K562 (cell line): ENCODE data around the gene CBX8.

Experiments used
- ATF1 ChIP-seq, 2 experiments: fragments of 450-650 bp in 1 of 2; IDR thresholded peaks; 2 replicates each; pipeline ENCODE4 v1.6.1; 2016; ENCODE audit warnings: missing compliant biosample characterization in 1 of 2, missing genetic modification characterization in 1 of 2
- CTCF ChIP-seq, 3 experiments: IDR thresholded peaks in 2 of 3; conservative IDR thresholded peaks in 1 of 3; 2 replicates each; pipeline ENCODE4 v1.5.1; 2011 to 2012; ENCODE audit warnings: low read length in 3 of 3, mild to moderate bottlenecking in 3 of 3, control low read depth in 2 of 3, improper control_type of control experiment in 1 of 3, inconsistent platforms in 1 of 3, low read depth in 1 of 3, mixed read lengths in 1 of 3, moderate library complexity in 1 of 3; ENCODE audit not compliant: insufficient read depth in 2 of 3
- EP300 ChIP-seq: IDR thresholded peaks from 2 replicates; pipeline ENCODE4 v1.6.1; 2012; ENCODE audit warnings: low read length, improper control_type of control experiment
- MEF2D ChIP-seq: conservative IDR thresholded peaks from 2 replicates; pipeline ENCODE4 v1.6.1; 2016; ENCODE audit warnings: low read depth, missing genetic modification characterization, missing compliant biosample characterization
- SP1 ChIP-seq: sonication (generic); formaldehyde crosslinking; IDR thresholded peaks from 2 replicates; pipeline ENCODE4 v1.8.1; 2022; ENCODE audit warnings: mild to moderate bottlenecking, missing genetic modification reagents
- ZBTB7A ChIP-seq: IDR thresholded peaks from 2 replicates; pipeline ENCODE4 v1.6.1; 2011; ENCODE audit warnings: low read depth, mild to moderate bottlenecking, low read length, moderate library complexity, borderline replicate concordance; ENCODE audit not compliant: control insufficient read depth
- ZFX ChIP-seq: sonication (generic); formaldehyde crosslinking; IDR thresholded peaks from 2 replicates; pipeline ENCODE4 v1.8.0; 2022; ENCODE audit warnings: mild to moderate bottlenecking, missing genetic modification reagents, moderate library complexity

DNA sequence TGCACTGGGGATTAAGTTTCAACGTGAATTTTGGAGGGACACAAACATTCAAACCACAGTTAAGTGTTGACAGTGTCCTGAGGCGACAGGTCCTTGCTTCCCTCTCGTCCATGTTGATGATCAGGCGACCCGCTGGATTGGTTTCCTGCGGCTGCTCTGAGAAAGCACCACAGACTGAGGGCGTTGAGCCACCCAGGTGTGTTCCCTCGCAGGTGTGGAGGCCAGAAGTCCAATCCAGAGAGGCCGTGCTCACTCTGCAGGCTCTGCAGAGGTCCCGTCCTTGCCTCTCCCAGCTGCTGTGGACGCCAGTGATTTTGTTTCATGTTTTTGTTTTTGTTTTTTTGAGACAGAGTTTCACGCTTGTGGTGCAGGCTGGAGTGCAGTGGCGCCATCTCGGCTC lies 41.3 kb downstream of the CBX8 start:
- TF ChIP-seq MEF2D: no peak
- no peak for TF ChIP-seq SP1 (CRISPR knock-in tag)
- TF ChIP-seq ZFX (CRISPR knock-in tag): no peak
- no peak for TF ChIP-seq EP300
- no peak for TF ChIP-seq ATF1 (CRISPR knock-in tag; IDR thresholded peaks at IDR 0.05)
- no peak for TF ChIP-seq ATF1 (tag; IDR thresholded peaks at IDR 0.05)
- TF ChIP-seq CTCF (IDR thresholded peaks at IDR 0.05 in 2 of 3, conservative IDR thresholded peaks at IDR 0.05 in 1 of 3; ENCODE audit: insufficient read depth in 2 of 3, low read depth in 1 of 3, low read length in 3 of 3): no peak
- no peak for TF ChIP-seq ZBTB7A
